ENCODE data around the gene CACNA1F.

Gene CACNA1F

DNA sequence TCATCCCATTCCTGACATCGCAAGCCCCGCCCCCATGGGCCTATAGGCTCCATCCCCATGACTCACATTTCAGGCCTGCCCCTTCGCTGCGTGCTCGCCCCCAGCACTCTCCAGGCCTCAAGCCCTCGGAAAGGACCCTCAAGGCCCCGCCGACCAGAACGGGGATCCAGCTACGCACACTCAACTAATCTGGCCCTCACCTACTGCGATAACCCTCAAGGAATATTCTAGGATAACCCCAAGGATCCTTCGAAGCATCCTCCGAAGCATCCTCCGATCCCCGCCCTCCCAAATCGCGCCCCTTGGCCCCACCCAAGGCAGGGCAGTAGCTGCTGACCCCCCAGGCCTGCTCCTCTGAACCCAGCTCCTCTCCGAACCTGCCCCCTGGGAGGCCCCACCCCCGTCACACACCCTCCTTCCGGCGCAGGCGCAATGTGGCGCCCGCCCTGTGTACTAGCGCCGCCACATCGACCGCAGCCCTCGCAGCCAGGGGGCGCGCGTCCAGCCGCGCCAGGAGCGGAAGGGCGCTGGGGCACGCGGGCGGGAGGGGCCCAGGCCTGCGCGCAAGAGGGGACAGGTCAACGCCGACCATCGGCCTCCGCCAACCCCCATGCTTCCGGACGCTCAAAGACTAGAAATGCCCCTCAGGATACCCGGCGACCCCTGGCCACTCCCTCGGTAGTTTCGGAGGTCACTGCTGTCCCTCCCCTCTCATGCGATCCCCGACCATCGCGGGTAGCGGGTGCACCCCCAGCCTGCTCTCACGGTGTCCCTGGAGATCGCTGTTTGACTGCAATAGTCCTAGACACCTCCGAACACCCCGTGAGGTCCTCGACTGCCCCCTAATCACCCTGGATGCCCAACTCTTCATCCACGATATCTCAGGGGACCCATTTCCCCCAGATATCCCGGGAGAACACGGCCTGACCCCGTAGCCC is 77.0 kb downstream of the CACNA1F start:
- no peaks in the 10 kb centered on the region for H3K9me3 ChIP-seq (ENCODE audit: low read length)
- H3K79me2 ChIP-seq (ENCODE audit: insufficient read depth, low read length): no peaks in the 10 kb centered on the region
- H3K36me3 ChIP-seq (ENCODE audit: insufficient read depth, low read length): no peaks in the 10 kb centered on the region
- H3F3A ChIP-seq (ENCODE audit: insufficient read depth, low read length): no peaks in the 10 kb centered on the region
- H3K9ac ChIP-seq (ENCODE audit: low read length): peak overlapping the region; percentile 83
- H3K4me3 ChIP-seq (ENCODE audit: low read depth, low read length, poor library complexity, severe bottlenecking): peak overlapping the region; percentile 73
- H3K4me2 ChIP-seq (ENCODE audit: low read length): peak overlapping the region; percentile 79
- no peaks in the 10 kb centered on the region for H3K27me3 ChIP-seq (ENCODE audit: insufficient read depth, low read length)
- peaks cover 17% of the 10 kb centered on the region for H3K4me1 ChIP-seq (ENCODE audit: insufficient read depth, low read length, severe bottlenecking)
- no peak for TF ChIP-seq EZH2 (IDR thresholded peaks at IDR 0.05; ENCODE audit: borderline replicate concordance, low read length)
- TF ChIP-seq CTCF (IDR thresholded peaks at IDR 0.05; ENCODE audit: low read length): peak; percentile 54
- no peaks in the 10 kb centered on the region for H3K9me2 ChIP-seq (ENCODE audit: low read depth, low read length)
- H3K27ac ChIP-seq (ENCODE audit: low read depth, low read length, poor library complexity, severe bottlenecking): peak overlapping the region; percentile 76
- H4K20me1 ChIP-seq (ENCODE audit: insufficient read depth, low read length): no peaks in the 10 kb centered on the region
- no peak overlapping the region for H2AFZ ChIP-seq (ENCODE audit: low read length)

DNA sequence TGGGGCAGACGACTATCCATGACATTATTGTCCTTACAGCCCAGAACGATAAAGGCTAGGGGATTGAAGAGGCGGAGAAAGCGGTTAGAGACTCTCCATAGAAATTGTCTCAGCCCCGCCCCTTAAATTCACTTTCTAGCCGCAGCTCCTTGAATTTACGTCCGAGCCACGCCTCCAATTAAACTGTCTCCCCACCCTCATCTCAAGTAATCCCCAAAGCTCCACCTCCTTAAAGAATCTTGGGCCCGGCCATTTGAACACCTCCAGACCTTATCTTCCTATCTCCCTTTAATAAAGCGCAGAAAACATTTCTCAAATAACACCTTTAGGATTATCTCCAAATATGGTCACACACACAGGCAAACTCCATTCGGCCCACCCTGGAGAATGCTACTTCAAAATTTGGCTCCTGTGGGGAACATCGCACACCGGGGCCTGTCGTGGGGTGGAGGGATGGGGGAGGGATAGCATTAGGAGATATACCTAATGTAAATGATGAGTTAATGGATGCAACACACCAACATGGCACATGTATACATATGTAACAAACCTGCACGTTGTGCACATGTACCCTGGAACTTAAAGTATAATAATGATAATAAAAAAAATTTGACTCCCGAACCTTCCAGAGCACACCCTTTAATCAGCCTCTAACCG is 77.8 kb downstream of the CACNA1F start:
- peak overlapping the region; percentile 73 for H3K4me3 ChIP-seq (ENCODE audit: low read depth, low read length, poor library complexity, severe bottlenecking)
- no peaks in the 10 kb centered on the region for H3K79me2 ChIP-seq (ENCODE audit: insufficient read depth, low read length)
- H3K36me3 ChIP-seq (ENCODE audit: insufficient read depth, low read length): no peaks in the 10 kb centered on the region
- H4K20me1 ChIP-seq (ENCODE audit: insufficient read depth, low read length): no peaks in the 10 kb centered on the region
- peak overlapping the region; percentile 79 for H3K4me2 ChIP-seq (ENCODE audit: low read length)
- peak overlapping the region; percentile 83 for H3K9ac ChIP-seq (ENCODE audit: low read length)
- no peak overlapping the region; the same call in 1 of the 2 replicates for H2AFZ ChIP-seq (ENCODE audit: low read length)
- H3K9me3 ChIP-seq (ENCODE audit: low read length): no peaks in the 10 kb centered on the region
- H3K27ac ChIP-seq (ENCODE audit: low read depth, low read length, poor library complexity, severe bottlenecking): peak overlapping the region; percentile 76
- H3K27me3 ChIP-seq (ENCODE audit: insufficient read depth, low read length): no peaks in the 10 kb centered on the region
- TF ChIP-seq EZH2 (IDR thresholded peaks at IDR 0.05; ENCODE audit: borderline replicate concordance, low read length) (no peak), CTCF (IDR thresholded peaks at IDR 0.05; ENCODE audit: low read length) (no peak)
- no peaks in the 10 kb centered on the region for H3K9me2 ChIP-seq (ENCODE audit: low read depth, low read length)
- H3K4me1 ChIP-seq (ENCODE audit: insufficient read depth, low read length, severe bottlenecking): peaks cover 17% of the 10 kb centered on the region
- H3F3A ChIP-seq (ENCODE audit: insufficient read depth, low read length): no peaks in the 10 kb centered on the region

Data from OCI-LY1 (cell line).